GM18498 (cell line): Measurements from ENCODE around the gene HOXD4.

Source experiments
- ATAC-seq: cut with Tn5 transposase; IDR thresholded peaks from one replicate; pipeline ENCODE4 v1.9.1; 2021; ENCODE audit warnings: mild to moderate bottlenecking, moderate library complexity; ENCODE audit not compliant: unreplicated experiment

Gene HOXD4

GRCh38 chr2:176151442-176152287 is at the start of gene HOXD4:
HOXD4 (plus strand) TSS chr2:176151550; CDS start chr2:176151634, 84 bp downstream.
- ATAC-seq: no peak

GRCh38 chr2:176101842-176102241 is 49.5 kb upstream of the HOXD4 start:
- ATAC-seq: no peak

DNA sequence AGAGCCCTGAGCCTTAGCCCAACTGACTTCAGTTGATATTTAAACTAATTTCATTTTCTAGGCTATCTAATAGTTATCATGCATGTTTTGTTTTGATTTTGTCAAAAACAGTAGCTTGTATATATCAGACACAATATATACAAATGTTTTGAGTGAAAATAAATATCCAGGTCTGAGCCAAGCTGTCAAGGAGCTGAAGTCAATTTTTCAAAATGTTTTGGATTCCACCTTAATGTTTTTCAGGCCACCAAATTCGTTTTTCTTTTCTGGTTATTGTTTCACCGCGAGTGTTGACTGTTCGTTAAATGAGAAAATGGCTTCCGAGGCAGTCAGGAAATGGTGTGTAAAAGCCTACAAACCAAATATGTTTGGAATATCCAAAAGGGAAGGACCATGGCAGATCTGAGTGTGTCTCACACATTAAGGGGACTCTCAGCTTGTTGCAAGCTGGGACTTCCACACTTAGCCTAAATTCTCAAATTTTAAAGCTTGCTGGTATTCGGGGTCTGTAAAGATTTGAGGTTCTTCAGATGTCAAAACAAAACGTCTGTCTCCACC is 49.0 kb upstream of the HOXD4 start:
- ATAC-seq: no peak

- no peak for ATAC-seq
Observed at GRCh38 chr2:176103194-176103593, 48.2 kb upstream of the HOXD4 start.

GRCh38 chr2:176103742-176104315 is 47.5 kb upstream of the HOXD4 start:
- ATAC-seq: no peak

- ATAC-seq: no peak
Observed at GRCh38 chr2:176104316-176105077, 46.9 kb upstream of the HOXD4 start.

GRCh38 chr2:176105078-176105729 is 46.1 kb upstream of the HOXD4 start:
- no peak for ATAC-seq

- ATAC-seq: no peak
Observed at GRCh38 chr2:176105730-176106580, 45.4 kb upstream of the HOXD4 start.

DNA sequence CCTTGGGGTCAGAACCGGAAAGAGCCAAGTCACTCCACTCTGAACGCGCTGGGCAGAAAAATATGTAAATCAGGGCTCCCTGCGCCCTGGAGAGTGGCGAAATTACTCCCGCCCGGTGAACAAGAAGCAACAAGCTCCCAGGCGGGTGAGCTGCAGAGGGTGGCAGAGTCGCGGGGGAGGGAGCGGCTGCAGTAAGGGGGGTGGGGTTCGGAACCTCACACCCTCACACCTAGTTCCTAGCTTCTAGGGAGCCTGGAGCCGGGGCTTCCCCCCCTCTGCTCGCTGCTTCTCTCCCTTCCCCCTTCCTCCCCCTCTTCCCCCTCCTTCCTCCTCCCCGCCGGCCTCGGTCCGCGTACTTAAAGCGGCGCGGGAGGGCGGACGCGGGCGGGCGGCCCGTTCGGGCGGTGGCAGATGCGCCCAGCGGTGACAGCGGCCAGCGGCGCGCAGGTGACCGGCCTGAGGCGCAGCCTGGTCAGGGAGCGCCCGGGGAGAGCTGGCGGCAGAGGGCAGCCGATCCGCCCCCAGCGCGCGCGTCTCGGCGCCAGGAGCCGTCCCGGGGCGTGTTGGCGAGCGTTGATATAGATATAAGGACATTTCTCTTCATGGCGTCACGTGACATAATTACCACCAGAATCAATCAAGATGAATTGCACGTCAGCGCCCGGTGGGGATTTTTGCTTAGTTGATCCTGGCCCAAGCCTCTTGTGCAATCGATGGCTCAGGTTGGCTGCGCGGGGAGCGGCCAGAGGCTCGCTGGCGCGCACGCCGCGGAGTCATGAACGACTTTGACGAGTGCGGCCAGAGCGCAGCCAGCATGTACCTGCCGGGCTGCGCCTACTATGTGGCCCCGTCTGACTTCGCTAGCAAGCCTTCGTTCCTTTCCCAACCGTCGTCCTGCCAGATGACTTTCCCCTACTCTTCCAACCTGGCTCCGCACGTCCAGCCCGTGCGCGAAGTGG is 44.5 kb upstream of the HOXD4 start, which contains the start of gene HOXD11:
TSS of gene HOXD11 (plus strand) at position 700 of the 959 bp plus-strand sequence. CDS start at position 776, 76 bp downstream.
- ATAC-seq: no peak

- no peak for ATAC-seq
Observed at GRCh38 chr2:176107731-176108181, 43.6 kb upstream of the HOXD4 start.

DNA sequence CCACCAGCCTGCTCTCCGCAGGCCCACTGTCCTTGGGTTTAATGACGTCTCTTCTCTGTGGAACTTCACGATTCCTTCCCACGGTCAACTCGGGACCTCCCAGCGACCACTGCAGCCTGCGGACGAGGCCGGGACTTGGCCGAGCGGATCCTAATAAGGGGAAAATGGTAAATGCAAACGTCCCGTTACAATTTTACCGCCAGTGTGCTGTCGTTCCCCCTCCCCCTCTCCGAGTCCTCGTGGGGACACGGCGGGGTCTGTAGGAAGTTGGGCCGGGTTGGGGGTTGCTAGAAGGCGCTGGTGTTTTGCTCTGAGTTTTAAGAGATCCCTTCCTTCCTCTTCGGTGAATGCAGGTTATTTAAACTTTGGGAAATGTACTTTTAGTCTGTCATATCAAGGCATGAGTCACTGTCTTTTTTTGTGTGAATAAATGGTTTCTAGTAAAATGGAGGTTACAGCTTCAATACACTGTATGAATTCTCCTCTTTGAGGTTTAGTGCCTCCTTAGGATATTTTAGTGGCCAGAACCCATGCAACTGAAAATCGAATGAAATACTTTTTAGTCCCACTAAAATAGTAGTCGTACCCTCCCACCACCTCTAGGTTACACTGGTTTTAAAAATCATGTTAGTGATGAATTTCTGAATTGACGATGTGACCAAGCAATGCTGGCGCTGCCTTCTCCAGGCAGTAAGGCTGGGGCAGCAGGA is 42.0 kb upstream of the HOXD4 start:
- no peak for ATAC-seq

DNA sequence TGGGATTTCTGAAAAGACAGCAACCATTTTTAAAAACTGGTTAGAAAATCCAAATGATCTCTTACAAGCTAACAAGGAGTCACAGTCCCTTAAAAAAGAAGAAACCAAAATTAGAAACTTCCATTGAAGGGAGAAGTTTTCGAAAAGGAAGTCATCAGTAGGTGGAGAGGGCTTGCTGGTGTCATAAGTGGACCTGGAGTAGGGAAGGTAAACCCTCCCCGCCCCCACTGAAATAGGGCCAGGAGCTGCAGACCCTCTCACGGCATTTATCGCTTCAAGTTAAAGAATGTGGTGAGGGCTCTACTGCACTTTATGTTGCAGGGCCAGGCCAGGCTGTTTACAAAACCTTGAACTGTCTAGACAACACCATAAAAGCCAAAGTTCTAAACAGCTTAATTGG is 41.4 kb upstream of the HOXD4 start:
- ATAC-seq: no peak

DNA sequence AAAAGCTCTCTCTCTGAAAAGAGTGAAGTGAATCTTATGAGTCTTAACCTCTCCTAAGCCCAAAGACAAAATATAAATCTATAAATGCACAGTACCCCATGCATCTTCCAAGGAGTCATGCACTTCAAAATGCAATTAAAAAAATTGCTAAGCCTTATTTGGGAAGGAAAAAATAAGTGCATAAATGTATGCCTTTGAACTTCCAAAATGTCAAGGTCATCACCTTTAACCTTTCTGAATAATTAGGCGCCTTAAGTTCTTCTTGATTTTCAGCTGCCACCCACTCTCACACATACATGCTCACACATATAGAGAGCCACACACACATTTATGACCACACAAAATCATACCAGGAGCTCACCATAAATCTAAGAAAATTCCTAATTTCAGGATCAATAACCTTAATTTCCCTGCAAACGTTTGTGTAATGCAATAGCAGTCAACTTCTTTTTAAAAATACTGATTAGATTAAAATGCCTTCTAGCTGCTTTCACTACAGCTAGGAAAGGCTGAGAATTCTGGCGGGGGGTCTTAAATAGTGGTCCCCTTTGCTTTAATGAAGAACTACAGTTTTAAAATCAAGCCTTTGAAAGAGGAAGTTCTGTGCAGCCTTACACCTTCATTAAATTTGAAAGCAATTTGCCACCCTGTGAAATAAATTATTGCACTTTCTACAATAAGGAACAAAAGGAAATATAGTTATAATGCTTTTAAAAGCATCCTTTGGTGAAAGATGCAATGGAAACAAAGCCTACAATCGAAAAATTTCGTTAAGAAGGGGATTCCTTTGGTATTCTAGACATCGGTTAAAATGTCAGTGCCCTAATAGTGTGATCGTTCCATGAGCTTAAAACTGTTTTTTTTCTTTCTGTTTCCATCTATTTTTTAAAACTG is 40.7 kb upstream of the HOXD4 start:
- ATAC-seq: no peak

GRCh38 chr2:176111309-176111663 is 40.1 kb upstream of the HOXD4 start:
- no peak for ATAC-seq

DNA sequence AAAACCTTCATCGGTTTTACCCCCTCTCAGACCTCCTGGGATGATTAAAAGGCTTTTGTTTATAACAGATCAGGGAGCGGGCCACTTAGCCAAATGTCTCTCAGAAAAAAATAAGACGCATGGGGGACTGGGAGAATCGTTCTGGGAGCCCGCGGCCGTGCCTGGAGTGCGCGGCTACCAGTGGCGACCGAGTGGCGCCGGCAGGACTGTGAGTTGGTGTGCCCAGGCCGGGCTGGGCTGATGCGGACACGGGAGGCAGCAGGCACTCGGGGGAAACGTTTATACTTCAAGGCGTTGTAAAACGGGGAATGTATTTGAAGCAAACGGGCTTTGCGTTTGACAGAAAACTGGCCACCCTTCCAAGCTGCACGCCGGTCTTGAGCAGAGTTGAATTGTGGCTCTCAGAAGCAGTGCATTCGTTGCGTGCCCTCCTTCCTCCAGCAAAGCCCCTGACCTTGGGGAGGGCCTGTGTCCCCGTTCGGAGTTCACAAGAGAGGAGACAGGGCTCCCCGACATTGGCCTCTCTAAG is 39.4 kb upstream of the HOXD4 start:
- ATAC-seq: no peak

DNA sequence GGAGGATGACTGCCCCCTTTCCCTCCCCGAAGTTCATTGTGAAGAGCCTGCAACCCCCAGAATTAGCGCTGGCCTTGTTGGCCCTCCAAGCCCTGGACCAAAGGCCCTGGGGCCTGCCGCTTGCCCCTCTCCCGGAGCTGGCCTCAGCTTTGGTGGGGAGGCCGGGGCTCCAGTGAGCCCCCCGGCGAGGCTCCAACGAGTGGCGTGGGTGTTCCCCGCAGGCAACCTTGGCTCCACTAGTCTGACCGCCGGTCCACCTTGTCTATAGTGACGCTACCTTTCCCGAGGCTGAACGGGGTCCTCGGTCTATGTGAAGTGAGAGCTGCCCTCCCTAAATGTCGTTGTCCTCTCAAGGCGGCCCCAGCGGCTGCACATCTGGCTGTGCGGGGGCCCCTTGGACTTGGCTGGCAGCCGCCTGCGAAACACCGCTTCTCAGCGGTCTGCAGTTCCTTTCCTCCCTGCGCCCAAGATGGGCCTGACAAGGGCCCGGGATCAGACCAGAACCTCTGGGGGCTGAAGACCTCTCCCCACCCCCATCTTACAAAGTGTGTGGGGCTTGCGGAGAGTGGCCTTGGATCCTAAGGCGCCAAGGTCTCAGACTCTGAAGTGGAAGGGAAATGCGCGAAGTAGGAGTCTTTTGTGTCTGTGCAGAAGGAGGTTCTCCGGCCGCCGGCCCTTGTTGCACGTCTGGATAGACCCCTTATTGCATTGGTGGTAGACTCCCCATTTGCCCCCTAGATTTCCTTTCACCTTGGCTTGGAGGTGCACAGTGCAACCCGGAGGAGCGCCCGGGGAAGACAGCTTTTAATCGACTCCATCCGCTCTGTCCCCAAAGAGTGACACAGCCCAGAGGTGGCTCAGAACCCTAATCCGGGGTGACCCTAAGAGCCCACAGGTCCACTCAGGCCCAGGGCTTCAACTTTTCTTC is 38.7 kb upstream of the HOXD4 start:
- ATAC-seq: no peak
